HG03196 (cell line): ENCODE results near the gene ASTL.
A peak's percentile ranks its signal among the peaks of the same experiment; 100 is the strongest.

Experiments
- ATAC-seq: cut with Tn5 transposase; IDR thresholded peaks from one replicate; pipeline ENCODE4 v1.9.1; 2021; ENCODE audit not compliant: unreplicated experiment

Gene ASTL

GRCh38 chr2:96131152-96131812 lies 7.0 kb downstream of the ASTL start:
- ATAC-seq: no peak

GRCh38 chr2:96130483-96130882 lies 7.8 kb downstream of the ASTL start:
- no peak for ATAC-seq

- ATAC-seq: no peak
Measured at GRCh38 chr2:96129528-96130120, 8.7 kb downstream of the ASTL start.

GRCh38 chr2:96128456-96128855 lies 9.8 kb downstream of the ASTL start:
- no peak for ATAC-seq

- no peak for ATAC-seq
Measured at GRCh38 chr2:96124406-96125265, 13.7 kb downstream of the ASTL start.

- ATAC-seq: no peak
Measured at GRCh38 chr2:96123936-96124335, 14.4 kb downstream of the ASTL start.

GRCh38 chr2:96123290-96123689 lies 15.0 kb downstream of the ASTL start:
- no peak for ATAC-seq

GRCh38 chr2:96122391-96122790 lies 15.9 kb downstream of the ASTL start:
- no peak for ATAC-seq

GRCh38 chr2:96121414-96121813 lies 16.9 kb downstream of the ASTL start:
- no peak for ATAC-seq

- no peak for ATAC-seq
Measured at GRCh38 chr2:96120991-96121390, 17.3 kb downstream of the ASTL start.

- no peak for ATAC-seq
Measured at GRCh38 chr2:96120091-96120720, 18.1 kb downstream of the ASTL start.

- no peak for ATAC-seq
Measured at GRCh38 chr2:96119389-96119751, 18.9 kb downstream of the ASTL start.

GRCh38 chr2:96118698-96119388 lies 19.5 kb downstream of the ASTL start:
- ATAC-seq: no peak

GRCh38 chr2:96117701-96118588 lies 20.4 kb downstream of the ASTL start:
- ATAC-seq: no peak

GRCh38 chr2:96116879-96117533 lies 21.3 kb downstream of the ASTL start:
- ATAC-seq: peak; percentile 59

- ATAC-seq: peak; percentile 29
Measured at GRCh38 chr2:96116424-96116878, 21.9 kb downstream of the ASTL start, which contains the start of gene ADRA2B. Gene ADRA2B, minus strand, starts transcription at chr2:96116571. Its CDS starts 422 bp downstream, at chr2:96116149.

GRCh38 chr2:96115631-96116423 lies 22.5 kb downstream of the ASTL start:
- no peak for ATAC-seq

GRCh38 chr2:96114903-96115581 lies 23.3 kb downstream of the ASTL start:
- ATAC-seq: no peak
